Measurements from ENCODE around the gene SORCS2. TPM values are rescaled to one million over a fixed set of nuclear protein-coding genes. Genes with fewer than 3 reads are reported as not detected.

Gene SORCS2
- total RNA-seq, 4 donors from 2014 or later: 2.0 to 7.4 (median 3.6) TPM

DNA sequence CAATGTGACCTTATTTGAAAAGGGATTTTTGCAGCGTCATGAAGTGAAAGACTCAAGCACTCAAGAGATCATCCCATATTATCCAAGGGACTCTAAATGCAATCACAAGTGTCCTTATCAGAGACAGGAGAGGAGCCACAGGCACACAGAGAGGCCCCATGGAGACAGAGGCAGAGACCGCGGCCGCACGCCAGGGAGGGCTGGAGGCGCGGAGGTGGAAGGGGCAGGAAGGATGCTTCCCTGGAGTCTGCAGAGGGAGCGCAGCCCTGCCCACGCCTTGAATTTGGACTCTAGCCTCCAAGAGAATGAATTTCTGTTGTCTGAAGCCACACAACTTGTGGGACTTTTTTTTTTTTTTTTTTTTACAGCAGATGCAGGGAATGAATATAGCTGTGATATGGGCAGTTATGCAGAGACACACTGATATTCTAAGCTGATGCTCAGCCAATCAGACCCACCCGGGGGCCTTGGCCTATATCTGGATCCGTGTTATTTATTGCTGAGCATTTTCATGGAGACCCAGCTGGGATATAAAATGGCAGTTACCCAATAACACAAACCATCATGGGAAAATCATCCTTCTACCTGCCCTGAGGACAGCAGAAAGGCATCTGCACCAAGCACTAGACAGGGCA is 487.2 kb downstream of the SORCS2 start:
- Histone ChIP-seq H3K27ac (no peak overlapping the region), H3K36me3 (peaks cover 0 to 21% of the 10 kb centered on the region in 2 donors), H3K9me3 (peaks cover 0 to 29% (median 0%) of the 10 kb centered on the region in 3 donors), H3K4me1 (peaks cover 0 to 9% (median 0%) of the 10 kb centered on the region in 3 donors), H3K4me3 (no peak overlapping the region), H3K27me3 (no peaks in the 10 kb centered on the region)
- ATAC-seq: no peak
- 64 to 72% methylated on average over 5 to 10 of the region's 11 CpGs for WGBS, 2 donors (ENCODE audit: low coverage in 1 of 2)
- TF ChIP-seq, protein P1, sequence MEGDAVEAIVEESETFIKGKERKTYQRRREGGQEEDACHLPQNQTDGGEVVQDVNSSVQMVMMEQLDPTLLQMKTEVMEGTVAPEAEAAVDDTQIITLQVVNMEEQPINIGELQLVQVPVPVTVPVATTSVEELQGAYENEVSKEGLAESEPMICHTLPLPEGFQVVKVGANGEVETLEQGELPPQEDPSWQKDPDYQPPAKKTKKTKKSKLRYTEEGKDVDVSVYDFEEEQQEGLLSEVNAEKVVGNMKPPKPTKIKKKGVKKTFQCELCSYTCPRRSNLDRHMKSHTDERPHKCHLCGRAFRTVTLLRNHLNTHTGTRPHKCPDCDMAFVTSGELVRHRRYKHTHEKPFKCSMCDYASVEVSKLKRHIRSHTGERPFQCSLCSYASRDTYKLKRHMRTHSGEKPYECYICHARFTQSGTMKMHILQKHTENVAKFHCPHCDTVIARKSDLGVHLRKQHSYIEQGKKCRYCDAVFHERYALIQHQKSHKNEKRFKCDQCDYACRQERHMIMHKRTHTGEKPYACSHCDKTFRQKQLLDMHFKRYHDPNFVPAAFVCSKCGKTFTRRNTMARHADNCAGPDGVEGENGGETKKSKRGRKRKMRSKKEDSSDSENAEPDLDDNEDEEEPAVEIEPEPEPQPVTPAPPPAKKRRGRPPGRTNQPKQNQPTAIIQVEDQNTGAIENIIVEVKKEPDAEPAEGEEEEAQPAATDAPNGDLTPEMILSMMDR (IDR thresholded peaks at IDR 0.05): no peak
- TF ChIP-seq POLR2AphosphoS5 (IDR thresholded peaks at IDR 0.05) (no peak), EP300 (IDR thresholded peaks at IDR 0.05) (no peak), POLR2A (IDR thresholded peaks at IDR 0.05) (no peak)

DNA sequence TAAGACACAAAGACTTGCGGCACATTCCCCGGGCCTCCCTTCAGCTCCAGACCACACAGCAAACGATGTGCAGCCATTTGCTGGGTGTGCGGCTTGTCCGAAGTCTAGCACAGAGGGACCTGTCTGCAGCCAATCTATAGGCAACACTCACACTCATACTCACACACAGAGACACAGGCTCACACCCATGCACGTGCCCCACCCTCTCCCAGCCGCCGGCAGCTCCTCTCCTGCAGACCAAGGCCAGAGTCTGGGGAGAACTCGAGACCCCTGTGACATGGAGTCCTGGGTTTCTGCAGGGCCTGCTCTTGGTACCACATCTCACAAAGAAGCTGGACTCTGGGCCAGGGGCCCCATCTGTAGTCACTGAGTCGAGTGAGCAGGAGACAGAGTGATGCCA is 487.8 kb downstream of the SORCS2 start:
- WGBS, 2 donors (ENCODE audit: low coverage in 1 of 2): 100% methylated on average over 2 of the region's 10 CpGs; no CpG with 5 or more reads in 1 of the 2 donors
- TF ChIP-seq, protein P1 (IDR thresholded peaks at IDR 0.05): no peak
- no peak for TF ChIP-seq EP300 (IDR thresholded peaks at IDR 0.05)
- no peak for TF ChIP-seq POLR2A (IDR thresholded peaks at IDR 0.05)
- no peak for TF ChIP-seq POLR2AphosphoS5 (IDR thresholded peaks at IDR 0.05)
- Histone ChIP-seq H3K4me1 (peaks cover 0 to 9% (median 0%) of the 10 kb centered on the region in 3 donors), H3K27ac (no peak overlapping the region), H3K9me3 (peaks cover 0 to 29% (median 0%) of the 10 kb centered on the region in 3 donors), H3K27me3 (no peaks in the 10 kb centered on the region), H3K36me3 (peaks cover 0 to 21% of the 10 kb centered on the region in 2 donors), H3K4me3 (no peak overlapping the region)
- ATAC-seq: no peak

DNA sequence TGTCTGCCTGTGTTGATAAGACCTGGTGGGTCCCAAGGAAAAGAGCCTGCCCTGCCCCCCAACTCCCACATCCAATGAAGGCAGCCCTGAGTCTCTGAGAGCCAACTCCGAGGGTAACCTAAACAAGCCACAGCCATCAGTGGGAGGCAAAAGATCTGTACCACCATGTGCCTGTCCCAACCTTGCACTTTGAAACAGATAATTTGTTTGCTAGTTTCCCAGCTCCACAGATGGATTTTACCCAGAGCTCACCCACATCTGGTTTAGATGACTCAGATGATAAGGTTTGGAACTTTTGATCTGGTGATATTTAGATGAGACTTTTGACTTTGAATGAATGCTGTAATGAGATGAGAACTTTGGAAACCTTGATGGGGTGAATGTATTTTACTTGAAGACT is 488.4 kb downstream of the SORCS2 start:
- peaks cover 0 to 8% (median 0%) of the 10 kb centered on the region in 3 donors for H3K4me1 ChIP-seq
- TF ChIP-seq EP300 (IDR thresholded peaks at IDR 0.05) (no peak), POLR2A (IDR thresholded peaks at IDR 0.05) (no peak), POLR2AphosphoS5 (IDR thresholded peaks at IDR 0.05) (no peak)
- TF ChIP-seq, protein P1 (IDR thresholded peaks at IDR 0.05): no peak
- no CpG with 5 or more reads among the region's 1 CpG for WGBS, 2 donors (ENCODE audit: low coverage in 1 of 2)

DNA sequence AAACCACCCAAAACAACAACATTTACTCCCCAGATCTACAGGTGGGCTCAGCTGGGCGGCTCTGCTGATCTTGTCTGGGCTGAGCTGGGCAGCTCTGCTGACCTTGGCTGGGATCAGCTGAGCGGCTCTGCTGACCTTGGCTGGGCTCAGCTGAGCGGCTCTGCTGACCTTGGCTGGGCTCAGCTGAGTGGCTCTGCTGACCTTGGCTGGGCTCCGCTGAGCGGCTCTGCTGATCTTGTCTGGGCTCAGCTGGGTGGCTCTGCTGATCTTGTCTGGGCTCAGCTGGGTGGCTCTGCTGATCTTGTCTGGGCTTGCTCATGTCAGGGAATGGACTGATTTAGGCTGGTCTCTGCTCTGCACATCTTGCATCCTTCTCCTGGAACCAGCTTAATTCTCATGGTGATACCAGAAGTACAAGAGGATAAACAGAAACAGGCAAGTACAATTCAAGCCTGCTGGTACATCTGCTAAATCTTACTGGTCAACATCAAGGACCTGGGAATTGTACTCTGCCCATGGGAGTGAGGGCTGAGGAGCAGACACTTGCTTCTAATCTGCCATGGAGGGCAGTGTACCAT is 490.9 kb downstream of the SORCS2 start:
- WGBS, 2 donors (ENCODE audit: low coverage in 1 of 2): no CpG with 5 or more reads among the region's 5 CpGs
- H3K27ac ChIP-seq: no peak overlapping the region
- no peaks in the 10 kb centered on the region for H3K4me1 ChIP-seq
- no peaks in the 10 kb centered on the region for H3K27me3 ChIP-seq
- peaks cover 0 to 29% (median 0%) of the 10 kb centered on the region in 3 donors for H3K9me3 ChIP-seq
- ATAC-seq: no peak
- H3K4me3 ChIP-seq: no peak overlapping the region
- H3K36me3 ChIP-seq: peaks cover 0 to 21% of the 10 kb centered on the region in 2 donors
- TF ChIP-seq EP300 (IDR thresholded peaks at IDR 0.05) (no peak), POLR2A (IDR thresholded peaks at IDR 0.05) (no peak), POLR2AphosphoS5 (IDR thresholded peaks at IDR 0.05) (no peak)
- TF ChIP-seq, protein P1 (IDR thresholded peaks at IDR 0.05): no peak

More for the DNA sequence above, 488.4 kb downstream of the SORCS2 start:
- H3K27ac ChIP-seq: no peak overlapping the region
- H3K9me3 ChIP-seq: peaks cover 0 to 29% (median 0%) of the 10 kb centered on the region in 3 donors
- ATAC-seq: no peak
- H3K27me3 ChIP-seq: no peaks in the 10 kb centered on the region
- no peak overlapping the region for H3K4me3 ChIP-seq
- peaks cover 0 to 21% of the 10 kb centered on the region in 2 donors for H3K36me3 ChIP-seq

DNA sequence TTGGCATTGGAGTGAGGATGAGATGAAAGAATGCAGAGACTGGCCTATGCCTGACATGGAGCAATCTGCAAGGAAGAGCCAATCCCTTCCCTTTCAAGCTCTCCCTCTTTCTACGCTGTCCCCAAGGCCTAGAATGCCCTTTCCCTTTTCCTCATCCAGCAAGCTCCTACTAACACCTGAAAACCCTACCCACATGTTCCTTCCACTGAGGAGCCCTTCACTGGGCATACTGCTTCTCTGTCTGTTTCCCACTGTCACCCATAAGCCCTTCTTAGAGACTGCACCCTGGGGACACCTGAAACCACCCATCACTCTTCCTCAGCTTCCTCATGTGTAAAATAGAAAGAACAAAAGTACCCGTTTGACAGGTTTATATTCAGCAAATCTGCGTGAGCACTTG is 492.0 kb downstream of the SORCS2 start:
- no peak overlapping the region for H3K27ac ChIP-seq
- no peaks in the 10 kb centered on the region for H3K4me1 ChIP-seq
- H3K9me3 ChIP-seq: peaks cover 0 to 29% (median 0%) of the 10 kb centered on the region in 3 donors
- TF ChIP-seq, protein P1 (IDR thresholded peaks at IDR 0.05): no peak
- no peak for TF ChIP-seq POLR2AphosphoS5 (IDR thresholded peaks at IDR 0.05)
- no peak for TF ChIP-seq EP300 (IDR thresholded peaks at IDR 0.05)
- no peak for TF ChIP-seq POLR2A (IDR thresholded peaks at IDR 0.05)
- H3K36me3 ChIP-seq: peaks cover 0 to 21% of the 10 kb centered on the region in 2 donors
- no peaks in the 10 kb centered on the region for H3K27me3 ChIP-seq
- 100% methylated on average over 1 to 3 of the region's 3 CpGs for whole genome bisulfite sequencing, 2 donors (ENCODE audit: low coverage in 1 of 2)
- ATAC-seq: no peak
- H3K4me3 ChIP-seq: no peak overlapping the region
